SU-DHL-6 (cell line): Measurements from ENCODE around the gene CARD9.

Experiments
- H2AFZ ChIP-seq: fragments of 200-600 bp; sonication (generic); 2 replicates; pipeline ENCODE4 v1.6.1; 2014; ENCODE audit warnings: low read depth, mild to moderate bottlenecking, moderate library complexity, mixed read lengths, antibody characterized with exemption, low read length; ENCODE audit not compliant: severe bottlenecking
- H3F3A ChIP-seq: fragments of 200-600 bp; shearing (Covaris generic); 2 replicates; pipeline ENCODE4 v1.6.0; 2016; ENCODE audit warnings: antibody characterized with exemption, mild to moderate bottlenecking; ENCODE audit not compliant: insufficient read depth
- H3K27ac ChIP-seq: fragments of 200-600 bp; sonication (generic); 2 replicates; pipeline ENCODE4 v1.5.1; 2016; ENCODE audit warnings: low read depth, mild to moderate bottlenecking, low read length, moderate library complexity, mixed read lengths
- H3K27me3 ChIP-seq: fragments of 200-600 bp; sonication (generic), shearing (Covaris generic); 2 replicates; pipeline ENCODE4 v1.6.0; 2014; ENCODE audit warnings: mild to moderate bottlenecking, low read length
- H3K36me3 ChIP-seq: fragments of 200-600 bp; sonication (generic); 2 replicates; pipeline ENCODE4 v1.6.1; 2014; ENCODE audit warnings: mild to moderate bottlenecking, low read length, mixed read lengths
- H3K4me2 ChIP-seq: fragments of 300-600, 200-600 bp; shearing (Covaris generic), sonication (generic); 2 replicates; pipeline ENCODE4 v1.6.0; 2014; ENCODE audit warnings: low read length, low read depth, mild to moderate bottlenecking; ENCODE audit not compliant: poor library complexity, severe bottlenecking
- H3K4me3 ChIP-seq: fragments of 200-600 bp; sonication (generic); 2 replicates; pipeline ENCODE4 v1.5.1; 2014; ENCODE audit warnings: antibody characterized with exemption, low read length, mild to moderate bottlenecking, mixed read lengths; ENCODE audit not compliant: insufficient read depth, poor library complexity, severe bottlenecking
- H3K79me2 ChIP-seq: fragments of 200-600 bp; sonication (generic); 2 replicates; pipeline ENCODE4 v1.6.1; 2014; ENCODE audit warnings: mild to moderate bottlenecking, low read length, moderate library complexity; ENCODE audit not compliant: insufficient read depth
- H3K9ac ChIP-seq: fragments of 200-600 bp; sonication (generic); 2 replicates; pipeline ENCODE4 v1.7.0; 2014; ENCODE audit warnings: mild to moderate bottlenecking, low read length
- H3K9me2 ChIP-seq: fragments of 200-600 bp; sonication (generic); replicated peaks from 2 replicates; pipeline ENCODE4 v1.6.1; 2014; ENCODE audit warnings: low read length; ENCODE audit not compliant: insufficient read depth
- H3K9me3 ChIP-seq: fragments of 200-600 bp; sonication (generic); 2 replicates; pipeline ENCODE4 v1.6.1; 2014; ENCODE audit warnings: low read length, mixed read lengths; ENCODE audit not compliant: insufficient read depth
- H4K20me1 ChIP-seq: fragments of 200-600 bp; sonication (generic); 2 replicates; pipeline ENCODE4 v1.6.1; 2014; ENCODE audit warnings: low read depth, mild to moderate bottlenecking, antibody characterized with exemption, low read length, moderate library complexity, mixed read lengths
- EZH2phosphoT487 ChIP-seq: fragments of 200-600 bp; sonication (generic), shearing (Covaris generic); conservative IDR thresholded peaks from 2 replicates; pipeline ENCODE4 v1.6.1; 2018; ENCODE audit warnings: mild to moderate bottlenecking, antibody characterized with exemption, low read length, moderate library complexity, mixed read lengths
- TF ChIP-seq, protein P1 (sequence below): fragments of 200-600 bp; sonication (generic); IDR thresholded peaks from one replicate; pipeline ENCODE4 v1.5.1; 2017; ENCODE audit warnings: antibody characterized with exemption, mild to moderate bottlenecking, low read length, moderate library complexity; ENCODE audit not compliant: insufficient read depth, poor library complexity, severe bottlenecking

The CARD9 gene

DNA sequence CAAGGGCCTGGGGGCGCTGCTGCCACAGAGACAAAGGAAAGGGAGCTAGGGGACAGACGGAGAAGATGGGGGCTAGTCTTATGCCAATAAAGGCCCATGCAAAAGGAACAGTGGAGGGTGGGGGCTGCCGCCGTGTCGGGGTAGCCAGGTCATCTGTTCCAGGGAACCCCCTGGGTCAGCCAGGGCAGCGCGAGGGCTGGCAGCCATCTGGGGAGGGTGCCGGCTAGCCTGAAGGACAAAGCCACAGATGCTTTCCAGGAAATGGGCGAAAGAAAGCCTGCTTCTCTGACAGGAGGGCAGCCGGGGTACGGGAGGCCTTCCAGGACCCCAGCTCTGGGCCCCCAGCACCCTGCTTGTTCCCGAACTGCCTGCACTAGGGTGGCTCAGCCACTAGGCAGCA lies 1.6 kb upstream of the CARD9 start:
- TF ChIP-seq, protein P1, sequence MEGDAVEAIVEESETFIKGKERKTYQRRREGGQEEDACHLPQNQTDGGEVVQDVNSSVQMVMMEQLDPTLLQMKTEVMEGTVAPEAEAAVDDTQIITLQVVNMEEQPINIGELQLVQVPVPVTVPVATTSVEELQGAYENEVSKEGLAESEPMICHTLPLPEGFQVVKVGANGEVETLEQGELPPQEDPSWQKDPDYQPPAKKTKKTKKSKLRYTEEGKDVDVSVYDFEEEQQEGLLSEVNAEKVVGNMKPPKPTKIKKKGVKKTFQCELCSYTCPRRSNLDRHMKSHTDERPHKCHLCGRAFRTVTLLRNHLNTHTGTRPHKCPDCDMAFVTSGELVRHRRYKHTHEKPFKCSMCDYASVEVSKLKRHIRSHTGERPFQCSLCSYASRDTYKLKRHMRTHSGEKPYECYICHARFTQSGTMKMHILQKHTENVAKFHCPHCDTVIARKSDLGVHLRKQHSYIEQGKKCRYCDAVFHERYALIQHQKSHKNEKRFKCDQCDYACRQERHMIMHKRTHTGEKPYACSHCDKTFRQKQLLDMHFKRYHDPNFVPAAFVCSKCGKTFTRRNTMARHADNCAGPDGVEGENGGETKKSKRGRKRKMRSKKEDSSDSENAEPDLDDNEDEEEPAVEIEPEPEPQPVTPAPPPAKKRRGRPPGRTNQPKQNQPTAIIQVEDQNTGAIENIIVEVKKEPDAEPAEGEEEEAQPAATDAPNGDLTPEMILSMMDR = no peak
- TF ChIP-seq EZH2phosphoT487 = no peak
- H3K9ac ChIP-seq = no peak overlapping the region

DNA sequence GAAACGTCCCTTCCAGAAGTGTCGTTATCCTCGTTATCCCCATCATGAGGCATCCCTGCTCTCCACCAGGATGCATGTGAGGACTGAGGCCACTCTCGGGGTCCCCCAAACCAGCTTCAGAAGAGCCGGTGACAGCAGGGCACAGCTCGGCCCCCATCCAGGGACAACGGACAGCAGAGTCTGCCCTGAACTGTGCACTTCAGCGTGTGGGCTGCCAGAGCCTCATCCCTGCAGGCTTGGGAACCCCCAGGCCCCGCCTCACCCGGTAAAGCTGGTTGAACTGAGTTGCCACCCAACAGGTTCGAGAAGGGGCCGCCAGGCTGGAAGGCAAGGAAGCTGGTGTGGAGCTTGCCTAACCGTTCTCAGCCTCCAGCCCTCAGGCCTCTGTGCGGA lies 710 bp upstream of the CARD9 start:
- Histone ChIP-seq H3K4me3 (no peak overlapping the region), H3F3A (no peaks in the 10 kb centered on the region), H3K79me2 (no peaks in the 10 kb centered on the region), H3K36me3 (no peaks in the 10 kb centered on the region), H3K9ac (no peak overlapping the region), H3K9me3 (no peaks in the 10 kb centered on the region), H2AFZ (no peak overlapping the region), H3K27me3 (no peaks in the 10 kb centered on the region), H3K4me2 (no peak overlapping the region), H3K9me2 (no peaks in the 10 kb centered on the region), H4K20me1 (no peaks in the 10 kb centered on the region), H3K27ac (no peak overlapping the region)
- TF ChIP-seq, protein P1 = no peak
- no peak for TF ChIP-seq EZH2phosphoT487

More for the DNA sequence above, 1.6 kb upstream of the CARD9 start:
- Histone ChIP-seq H3F3A (no peaks in the 10 kb centered on the region), H3K9me3 (no peaks in the 10 kb centered on the region), H3K27ac (no peak overlapping the region), H3K36me3 (no peaks in the 10 kb centered on the region), H3K4me2 (no peak overlapping the region), H4K20me1 (no peaks in the 10 kb centered on the region), H3K27me3 (no peaks in the 10 kb centered on the region), H2AFZ (no peak overlapping the region), H3K9me2 (no peaks in the 10 kb centered on the region), H3K79me2 (no peaks in the 10 kb centered on the region), H3K4me3 (no peak overlapping the region)

DNA sequence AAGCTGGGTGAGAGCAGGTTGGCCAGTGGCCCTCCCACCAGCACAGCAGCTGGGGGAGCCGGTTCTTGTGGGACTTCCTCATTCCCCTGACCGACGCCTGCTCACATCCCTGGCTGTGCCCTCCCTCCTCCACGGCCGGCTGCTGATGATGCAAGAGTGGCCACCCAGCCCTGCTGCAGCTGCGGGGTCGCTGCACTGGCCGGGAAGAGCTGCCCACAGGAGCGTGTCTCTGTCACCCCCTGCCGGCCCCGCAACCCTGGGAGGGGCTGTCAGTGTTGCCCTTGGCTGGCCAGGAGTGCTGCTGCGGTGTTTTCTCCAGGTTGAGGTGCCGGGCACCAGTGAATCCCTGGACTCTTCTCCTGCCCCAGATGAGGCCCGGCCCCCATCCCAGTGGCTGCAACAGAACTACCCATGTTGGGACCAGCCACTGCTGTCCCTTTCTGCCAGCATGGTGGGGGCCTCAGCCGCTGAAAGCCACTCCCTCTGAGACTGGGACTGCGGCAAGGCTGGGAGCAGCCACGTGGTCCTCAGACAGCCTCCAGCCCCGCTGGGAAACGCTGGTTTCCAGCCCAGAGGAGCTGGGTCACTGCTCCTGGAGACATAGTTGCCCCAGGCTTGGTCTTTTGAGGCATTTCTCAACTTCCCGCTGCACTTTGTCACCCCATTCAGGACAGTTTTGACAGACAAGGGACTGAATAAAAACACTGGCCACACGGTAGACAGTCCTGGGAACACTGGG lies 739 bp downstream of the CARD9 start:
- Histone ChIP-seq H3K4me3 (no peak overlapping the region), H3K9me3 (no peaks in the 10 kb centered on the region), H4K20me1 (no peaks in the 10 kb centered on the region), H3K36me3 (no peaks in the 10 kb centered on the region), H3K79me2 (no peaks in the 10 kb centered on the region), H3K27me3 (no peaks in the 10 kb centered on the region), H3K4me2 (no peak overlapping the region), H3K9me2 (no peaks in the 10 kb centered on the region), H2AFZ (no peak overlapping the region), H3K9ac (no peak overlapping the region), H3K27ac (no peak overlapping the region), H3F3A (no peaks in the 10 kb centered on the region)
- TF ChIP-seq, protein P1 = no peak
- no peak for TF ChIP-seq EZH2phosphoT487
